GM18868 (cell line): ENCODE data around the gene MACF1.
"Not testable (repeated sequence)": the region's sequence is repeated elsewhere in the genome, so short reads cannot be mapped to it uniquely, and the experiment has no call there.

Source experiments
- ATAC-seq: cut with Tn5 transposase; IDR thresholded peaks from one replicate; pipeline ENCODE4 v1.9.1; 2021; ENCODE audit warnings: mild to moderate bottlenecking, moderate library complexity; ENCODE audit not compliant: unreplicated experiment

MACF1 gene

GRCh38 chr1:39204441-39205081, at the start of gene MACF1:
Gene MACF1, plus strand, starts transcription at chr1:39204695. Its CDS starts 328 bp downstream, at chr1:39205023.
- no peak for ATAC-seq

DNA sequence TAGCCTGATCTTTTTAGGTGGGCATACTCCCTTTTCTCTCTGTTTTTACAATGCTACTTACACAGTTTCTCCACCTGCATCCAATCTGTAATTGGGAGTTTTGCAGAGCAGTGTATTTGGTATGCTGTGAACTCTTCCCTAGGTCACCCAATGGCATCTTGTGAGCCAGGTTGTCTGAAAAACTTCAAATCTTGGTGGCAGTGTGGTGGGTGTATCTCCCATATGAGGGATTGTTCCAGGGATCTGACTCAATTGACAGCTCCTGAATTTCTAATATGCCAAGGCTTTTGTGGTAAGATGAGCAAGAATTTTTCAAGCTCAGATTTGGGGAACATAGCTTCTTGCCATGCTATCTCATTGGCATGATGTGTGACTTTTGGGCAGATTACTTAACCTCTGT, 47.2 kb upstream of the MACF1 start:
- no peak for ATAC-seq

GRCh38 chr1:39158327-39159086, 46.0 kb upstream of the MACF1 start:
- peak; percentile 56 for ATAC-seq

DNA sequence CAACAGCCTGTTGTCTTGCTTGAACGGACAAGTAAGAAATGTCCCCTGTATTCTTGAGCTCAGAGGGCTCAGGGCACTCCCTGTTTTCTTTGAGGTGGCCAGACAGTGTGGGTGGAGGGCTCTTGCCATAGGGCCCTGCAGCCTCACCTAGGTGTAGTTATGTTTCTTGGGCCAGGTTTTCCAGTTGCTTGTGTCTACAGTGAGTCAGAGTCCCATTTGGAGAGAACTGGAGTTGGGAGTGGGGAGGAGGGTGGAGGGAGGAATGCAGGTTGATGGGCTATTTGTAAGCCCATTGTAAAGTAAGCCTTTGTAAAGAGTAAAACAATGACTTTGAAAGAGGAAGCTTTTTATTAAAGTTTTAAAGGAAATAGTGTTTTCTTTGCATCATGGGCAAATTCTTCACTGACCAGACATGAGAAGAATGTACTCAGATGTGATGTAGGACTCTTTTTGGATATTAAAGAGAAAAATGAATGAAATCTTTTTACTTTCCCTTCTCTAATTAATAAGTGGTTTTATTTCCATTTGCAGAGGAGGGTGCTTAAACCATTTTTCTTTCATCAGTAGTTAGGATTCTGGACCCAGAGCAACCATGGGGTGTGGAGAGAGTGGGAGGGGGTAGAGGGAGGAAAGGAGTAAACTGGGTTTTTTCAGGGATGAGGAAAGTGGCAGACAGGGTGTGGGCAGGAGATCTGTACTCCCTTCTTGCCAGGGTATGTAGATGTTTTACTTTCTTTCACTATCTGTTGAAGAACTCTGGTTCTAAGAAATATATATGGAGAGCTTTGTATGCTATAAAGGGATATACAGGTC, 45.1 kb upstream of the MACF1 start:
- ATAC-seq, result no peak

DNA sequence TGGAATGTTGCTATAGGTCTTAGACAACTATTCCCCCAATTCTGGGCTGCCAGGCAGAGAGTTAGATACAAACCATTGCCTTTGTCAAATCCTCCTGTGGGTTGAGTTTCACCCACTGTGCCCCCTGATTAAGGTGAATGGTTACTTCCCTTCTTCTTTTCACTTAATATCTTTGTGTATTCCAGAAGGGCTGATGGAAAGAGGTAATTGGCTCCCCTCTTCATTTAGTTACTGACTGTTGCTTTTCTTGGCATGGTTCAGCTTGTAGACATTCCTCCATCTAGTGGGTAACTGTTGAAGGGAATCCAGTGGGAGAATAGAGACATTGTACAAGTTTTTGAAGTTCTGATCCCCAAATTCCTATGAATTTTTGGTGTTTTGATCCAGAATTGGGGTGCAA, 43.8 kb upstream of the MACF1 start:
- ATAC-seq, result no peak

- not testable (repeated sequence) for ATAC-seq
These were observed 42.7 kb upstream of the MACF1 start for GRCh38 chr1:39161811-39162210.

GRCh38 chr1:39163469-39163868, 41.0 kb upstream of the MACF1 start:
- no peak for ATAC-seq

DNA sequence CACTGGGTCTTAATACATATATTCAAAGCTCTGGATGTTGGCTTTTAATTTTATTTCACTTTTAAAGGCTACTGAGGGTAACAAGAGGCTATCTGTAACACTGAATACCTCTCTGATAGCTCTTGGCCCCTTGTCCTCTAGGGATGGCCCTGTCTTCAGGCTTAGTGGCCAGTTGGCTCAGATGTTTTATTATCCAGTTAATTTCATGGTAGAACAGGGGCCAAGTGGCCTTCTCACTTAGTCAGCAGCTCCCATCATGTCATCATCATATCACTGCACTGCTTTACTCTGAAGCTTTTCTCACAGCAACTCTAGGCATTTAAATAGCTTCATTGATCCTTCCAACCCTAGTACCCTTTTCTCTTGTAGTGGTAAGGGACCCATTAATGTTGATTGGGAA, 40.2 kb upstream of the MACF1 start:
- no peak for ATAC-seq

GRCh38 chr1:39165049-39165448, 39.4 kb upstream of the MACF1 start:
- no peak for ATAC-seq

DNA sequence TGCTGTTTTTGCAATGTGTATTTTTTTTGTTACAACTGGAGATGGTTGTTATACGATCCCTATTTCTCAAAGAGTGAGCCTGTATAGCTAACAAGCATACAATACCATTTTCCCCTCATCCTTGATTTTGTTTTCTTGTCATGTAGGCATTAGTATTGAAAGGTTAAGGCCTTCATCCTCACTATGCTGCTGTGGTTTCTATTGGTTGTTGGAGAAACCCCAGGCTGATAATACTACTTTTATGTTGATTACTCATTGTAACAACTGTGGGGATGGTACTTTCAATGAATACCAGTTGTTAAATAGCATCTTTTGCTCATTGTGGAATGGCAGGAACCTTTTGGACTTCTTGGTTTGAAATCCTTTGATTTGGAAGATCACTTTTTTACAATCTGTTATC, 39.0 kb upstream of the MACF1 start:
- ATAC-seq, result no peak

GRCh38 chr1:39167632-39168209, 36.8 kb upstream of the MACF1 start:
- ATAC-seq, result no peak

- ATAC-seq, result no peak
These were observed 36.0 kb upstream of the MACF1 start for GRCh38 chr1:39168301-39169080.

DNA sequence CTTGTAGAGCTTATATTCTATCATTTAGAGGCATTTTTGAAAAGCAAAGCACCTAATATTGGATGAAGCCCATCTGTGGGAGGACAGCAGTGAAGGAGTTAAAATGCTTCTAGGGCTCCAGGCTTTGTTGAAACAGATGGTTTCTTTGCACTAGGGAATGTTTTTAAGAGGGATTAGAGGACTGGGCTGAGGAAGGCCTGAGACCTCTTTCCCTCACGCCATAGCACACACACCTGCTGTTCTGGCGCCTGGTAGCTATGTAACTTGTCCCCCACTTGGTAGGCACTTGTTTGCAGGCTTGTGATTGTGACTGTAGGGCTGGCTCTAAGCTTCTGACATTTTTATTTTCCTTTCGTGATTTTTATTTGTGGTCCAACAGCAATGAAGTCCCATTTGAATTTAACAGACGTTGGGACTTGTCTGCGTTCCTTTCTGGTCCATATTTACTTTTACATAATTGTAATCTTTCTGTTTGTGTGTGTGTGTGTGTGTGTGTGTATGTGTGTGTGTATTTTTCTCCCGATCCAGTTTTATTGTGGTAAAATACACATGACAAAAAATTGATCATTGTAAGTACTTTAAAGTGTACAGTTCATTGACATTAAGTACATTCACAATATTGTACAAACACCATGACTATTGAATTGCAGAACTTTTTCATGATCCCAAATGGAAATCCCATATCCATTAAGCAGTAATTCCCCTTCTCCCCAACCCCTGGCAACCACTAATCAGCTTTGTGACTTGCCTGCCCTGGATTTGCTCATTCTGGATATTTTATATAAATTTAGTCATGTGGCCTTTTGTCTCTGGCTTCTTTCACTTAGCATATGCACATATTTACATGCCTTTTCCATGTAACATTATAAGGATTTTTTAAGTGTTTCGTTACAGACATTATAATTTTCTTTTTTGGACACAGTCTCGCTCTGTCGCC, 33.5 kb upstream of the MACF1 start:
- ATAC-seq, result no peak

DNA sequence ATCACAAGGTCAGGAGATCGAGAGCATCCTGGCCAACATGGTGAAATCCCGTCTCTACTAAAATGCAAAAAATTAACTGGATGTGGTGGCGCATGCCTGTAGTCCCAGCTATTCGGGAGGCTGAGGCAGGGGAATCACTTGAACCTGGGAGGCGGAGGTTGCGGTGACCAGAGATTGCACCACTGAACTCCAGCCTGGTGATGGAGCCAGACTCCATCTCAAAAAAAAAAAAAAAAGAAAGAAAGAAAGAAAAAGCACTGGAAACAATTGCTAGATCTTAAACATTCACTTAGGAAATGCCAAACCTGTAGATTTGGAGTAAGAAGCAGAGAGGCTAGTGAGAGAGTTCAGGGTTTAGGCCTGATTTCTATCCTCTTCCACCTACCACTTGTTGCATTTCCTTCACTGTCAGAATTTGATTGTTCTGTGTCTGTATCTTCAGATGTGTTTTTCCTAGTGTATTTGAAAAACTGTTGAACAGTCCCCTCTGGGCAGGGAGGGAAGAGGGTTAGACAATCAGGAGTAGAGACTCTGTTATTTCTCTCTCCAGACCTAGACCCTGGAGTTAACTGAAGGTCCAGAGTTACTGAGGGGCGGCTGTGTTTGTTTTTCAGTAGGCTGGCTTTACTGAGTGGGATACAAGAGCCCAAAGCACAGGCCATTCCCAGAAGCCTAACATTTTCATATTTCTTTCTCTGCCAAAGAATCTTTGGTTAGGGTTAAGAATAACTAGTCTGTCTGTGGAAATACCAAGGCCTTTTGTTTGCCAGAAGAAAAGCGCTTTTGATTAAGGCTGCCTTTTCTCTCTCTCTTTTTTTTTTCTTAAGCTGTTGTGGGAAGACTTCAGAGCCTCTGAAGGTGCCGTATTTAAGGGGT, 31.1 kb upstream of the MACF1 start:
- no peak for ATAC-seq

GRCh38 chr1:39173995-39174380, 30.5 kb upstream of the MACF1 start:
- no peak for ATAC-seq

DNA sequence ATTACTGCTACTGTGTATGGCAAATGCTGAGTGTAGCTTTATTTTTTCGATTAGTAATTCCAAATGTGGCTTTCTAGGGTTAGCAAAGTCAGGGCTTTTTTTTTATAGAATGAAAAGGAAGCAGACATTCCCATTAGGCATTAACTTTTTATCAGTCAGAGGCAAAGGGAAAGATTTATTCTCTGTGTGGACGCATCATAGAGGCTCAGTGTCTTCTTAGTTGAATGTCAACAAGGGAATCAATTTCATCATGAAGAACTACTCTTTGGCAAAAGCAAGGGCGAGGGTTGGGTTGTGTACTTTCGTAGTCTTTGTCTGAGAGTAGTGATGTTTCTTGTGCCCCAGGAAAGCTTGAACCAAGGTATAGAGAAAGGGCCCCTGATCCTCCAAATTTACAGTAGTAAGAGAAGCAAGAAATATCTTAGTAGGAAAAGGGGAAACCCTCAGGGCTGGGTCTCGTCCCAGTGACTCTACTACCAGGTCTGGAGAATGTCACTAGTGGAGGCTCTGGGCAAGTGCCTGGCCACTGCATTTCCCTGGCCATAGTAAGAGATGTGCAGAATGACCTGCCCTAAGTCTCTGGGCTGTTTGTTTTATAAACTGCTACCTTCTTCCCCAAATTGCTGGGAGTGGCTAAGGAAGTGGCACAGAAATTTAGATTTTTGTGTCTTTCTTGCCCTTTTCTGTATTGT, 30.0 kb upstream of the MACF1 start:
- no peak for ATAC-seq

DNA sequence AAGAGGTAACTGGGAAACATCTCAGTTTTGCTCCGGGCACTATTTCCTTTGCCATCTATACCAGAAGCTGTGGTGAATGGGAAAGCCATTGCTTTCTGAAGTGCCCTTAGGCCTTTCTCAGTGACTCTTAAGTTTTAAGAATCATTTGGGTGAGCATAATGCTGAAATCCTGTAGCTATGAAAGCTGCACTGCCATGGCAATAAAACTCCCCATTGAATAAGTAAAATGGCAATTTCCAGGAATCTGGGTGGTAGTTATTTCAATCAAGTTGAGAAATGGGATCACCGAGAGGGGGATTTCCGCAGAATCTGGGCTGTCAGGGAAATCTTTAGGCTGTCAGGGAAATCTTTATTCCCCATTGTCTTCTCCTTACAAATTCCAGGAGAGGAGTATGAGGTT, 26.8 kb upstream of the MACF1 start:
- ATAC-seq, result no peak
